ENCODE results near the gene PCMT1.

DNA sequence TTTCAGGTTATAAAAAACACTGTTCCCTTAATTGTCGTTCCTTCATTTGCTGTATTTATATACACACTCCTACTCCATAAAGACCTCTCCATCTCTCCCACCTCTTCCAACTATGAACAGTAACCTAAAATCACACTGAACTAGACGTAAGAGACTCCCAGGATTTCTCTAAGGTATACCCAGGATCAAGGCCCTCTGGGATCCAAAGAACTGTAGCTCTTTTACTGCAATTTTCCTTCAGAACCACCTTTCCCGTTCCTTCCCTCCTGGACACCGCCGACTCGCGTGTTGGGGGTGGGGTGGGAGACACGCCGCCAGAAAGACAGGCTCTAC is 32.3 kb upstream of the PCMT1 start:
- TF ChIP-seq, protein P1, sequence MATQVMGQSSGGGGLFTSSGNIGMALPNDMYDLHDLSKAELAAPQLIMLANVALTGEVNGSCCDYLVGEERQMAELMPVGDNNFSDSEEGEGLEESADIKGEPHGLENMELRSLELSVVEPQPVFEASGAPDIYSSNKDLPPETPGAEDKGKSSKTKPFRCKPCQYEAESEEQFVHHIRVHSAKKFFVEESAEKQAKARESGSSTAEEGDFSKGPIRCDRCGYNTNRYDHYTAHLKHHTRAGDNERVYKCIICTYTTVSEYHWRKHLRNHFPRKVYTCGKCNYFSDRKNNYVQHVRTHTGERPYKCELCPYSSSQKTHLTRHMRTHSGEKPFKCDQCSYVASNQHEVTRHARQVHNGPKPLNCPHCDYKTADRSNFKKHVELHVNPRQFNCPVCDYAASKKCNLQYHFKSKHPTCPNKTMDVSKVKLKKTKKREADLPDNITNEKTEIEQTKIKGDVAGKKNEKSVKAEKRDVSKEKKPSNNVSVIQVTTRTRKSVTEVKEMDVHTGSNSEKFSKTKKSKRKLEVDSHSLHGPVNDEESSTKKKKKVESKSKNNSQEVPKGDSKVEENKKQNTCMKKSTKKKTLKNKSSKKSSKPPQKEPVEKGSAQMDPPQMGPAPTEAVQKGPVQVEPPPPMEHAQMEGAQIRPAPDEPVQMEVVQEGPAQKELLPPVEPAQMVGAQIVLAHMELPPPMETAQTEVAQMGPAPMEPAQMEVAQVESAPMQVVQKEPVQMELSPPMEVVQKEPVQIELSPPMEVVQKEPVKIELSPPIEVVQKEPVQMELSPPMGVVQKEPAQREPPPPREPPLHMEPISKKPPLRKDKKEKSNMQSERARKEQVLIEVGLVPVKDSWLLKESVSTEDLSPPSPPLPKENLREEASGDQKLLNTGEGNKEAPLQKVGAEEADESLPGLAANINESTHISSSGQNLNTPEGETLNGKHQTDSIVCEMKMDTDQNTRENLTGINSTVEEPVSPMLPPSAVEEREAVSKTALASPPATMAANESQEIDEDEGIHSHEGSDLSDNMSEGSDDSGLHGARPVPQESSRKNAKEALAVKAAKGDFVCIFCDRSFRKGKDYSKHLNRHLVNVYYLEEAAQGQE (IDR thresholded peaks at IDR 0.05; ENCODE audit: insufficient replicate concordance, low read depth), result no peak
- TF ChIP-seq POLR2AphosphoS5 (IDR thresholded peaks at IDR 0.05; ENCODE audit: low read depth), result no peak
- TF ChIP-seq, protein P2, sequence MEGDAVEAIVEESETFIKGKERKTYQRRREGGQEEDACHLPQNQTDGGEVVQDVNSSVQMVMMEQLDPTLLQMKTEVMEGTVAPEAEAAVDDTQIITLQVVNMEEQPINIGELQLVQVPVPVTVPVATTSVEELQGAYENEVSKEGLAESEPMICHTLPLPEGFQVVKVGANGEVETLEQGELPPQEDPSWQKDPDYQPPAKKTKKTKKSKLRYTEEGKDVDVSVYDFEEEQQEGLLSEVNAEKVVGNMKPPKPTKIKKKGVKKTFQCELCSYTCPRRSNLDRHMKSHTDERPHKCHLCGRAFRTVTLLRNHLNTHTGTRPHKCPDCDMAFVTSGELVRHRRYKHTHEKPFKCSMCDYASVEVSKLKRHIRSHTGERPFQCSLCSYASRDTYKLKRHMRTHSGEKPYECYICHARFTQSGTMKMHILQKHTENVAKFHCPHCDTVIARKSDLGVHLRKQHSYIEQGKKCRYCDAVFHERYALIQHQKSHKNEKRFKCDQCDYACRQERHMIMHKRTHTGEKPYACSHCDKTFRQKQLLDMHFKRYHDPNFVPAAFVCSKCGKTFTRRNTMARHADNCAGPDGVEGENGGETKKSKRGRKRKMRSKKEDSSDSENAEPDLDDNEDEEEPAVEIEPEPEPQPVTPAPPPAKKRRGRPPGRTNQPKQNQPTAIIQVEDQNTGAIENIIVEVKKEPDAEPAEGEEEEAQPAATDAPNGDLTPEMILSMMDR (IDR thresholded peaks at IDR 0.05; ENCODE audit: insufficient read depth, low read length), result no peak
- TF ChIP-seq SPI1 (IDR thresholded peaks at IDR 0.05; ENCODE audit: borderline replicate concordance, low read depth), result no peak
- no peak for TF ChIP-seq GABPA (IDR thresholded peaks at IDR 0.05; ENCODE audit: low read depth)
